Measurements from ENCODE around the gene B4GALNT1. TPM values are rescaled to one million over a fixed set of nuclear protein-coding genes. Genes with fewer than 3 reads are reported as not detected.
"Not testable (repeated sequence)": the region's sequence is repeated elsewhere in the genome, so short reads cannot be mapped to it uniquely, and the experiment has no call there.

B4GALNT1 gene
- total RNA-seq, 1 donor from 2014 or later = 0.78 TPM

- Mint-ChIP-seq H3K4me3 (no peak overlapping the region), H3K27ac (no peak overlapping the region), H3K27me3 (ENCODE audit: low read depth) (peaks cover 1% of the 10 kb centered on the region), H3K4me1 (no peaks in the 10 kb centered on the region), H3K9me3 (peaks cover 22% of the 10 kb centered on the region), H3K36me3 (no peaks in the 10 kb centered on the region)
- no peak for TF ChIP-seq CTCF (IDR thresholded peaks at IDR 0.05; ENCODE audit: unreplicated experiment)
- DNase-seq (ENCODE audit: low spot score in 2 of 2, unreplicated experiment in 2 of 2) = no peak
Observed at GRCh38 chr12:57666897-57667296, 33.9 kb upstream of the B4GALNT1 start.

- H3K27ac Mint-ChIP-seq; DNase-seq (ENCODE audit: low spot score in 2 of 2, unreplicated experiment in 2 of 2); H3K4me1 Mint-ChIP-seq; H3K4me3 Mint-ChIP-seq; H3K27me3 Mint-ChIP-seq (ENCODE audit: low read depth); H3K36me3 Mint-ChIP-seq: not testable (repeated sequence)
- H3K9me3 Mint-ChIP-seq = peaks cover 32% of the 10 kb centered on the region
Observed at GRCh38 chr12:57665066-57665820, 32.2 kb upstream of the B4GALNT1 start.

GRCh38 chr12:57661376-57661775 lies 28.4 kb upstream of the B4GALNT1 start:
- Mint-ChIP-seq H3K4me1 (no peaks in the 10 kb centered on the region), H3K36me3 (no peaks in the 10 kb centered on the region), H3K9me3 (peaks cover 35% of the 10 kb centered on the region), H3K4me3 (no peak overlapping the region), H3K27ac (no peak overlapping the region), H3K27me3 (ENCODE audit: low read depth) (peaks cover 4% of the 10 kb centered on the region)
- no peak for DNase-seq (ENCODE audit: low spot score in 2 of 2, unreplicated experiment in 2 of 2)
- no peak for TF ChIP-seq CTCF (IDR thresholded peaks at IDR 0.05; ENCODE audit: unreplicated experiment)

GRCh38 chr12:57658890-57659289 lies 25.9 kb upstream of the B4GALNT1 start:
- no peak for TF ChIP-seq CTCF (IDR thresholded peaks at IDR 0.05; ENCODE audit: unreplicated experiment)
- no peaks in the 10 kb centered on the region for H3K4me1 Mint-ChIP-seq
- no peak overlapping the region for H3K27ac Mint-ChIP-seq
- H3K36me3 Mint-ChIP-seq = no peaks in the 10 kb centered on the region
- H3K9me3 Mint-ChIP-seq = peaks cover 39% of the 10 kb centered on the region
- H3K4me3 Mint-ChIP-seq = no peak overlapping the region
- peaks cover 4% of the 10 kb centered on the region for H3K27me3 Mint-ChIP-seq (ENCODE audit: low read depth)
- DNase-seq (ENCODE audit: low spot score in 2 of 2, unreplicated experiment in 2 of 2) = no peak

GRCh38 chr12:57657744-57658143 lies 24.7 kb upstream of the B4GALNT1 start:
- H3K27me3 Mint-ChIP-seq (ENCODE audit: low read depth) = peaks cover 4% of the 10 kb centered on the region
- DNase-seq (ENCODE audit: low spot score in 2 of 2, unreplicated experiment in 2 of 2) = no peak
- no peaks in the 10 kb centered on the region for H3K4me1 Mint-ChIP-seq
- H3K4me3 Mint-ChIP-seq = no peak overlapping the region
- H3K36me3 Mint-ChIP-seq = no peaks in the 10 kb centered on the region
- H3K27ac Mint-ChIP-seq = no peak overlapping the region
- H3K9me3 Mint-ChIP-seq = peaks cover 32% of the 10 kb centered on the region
- no peak for TF ChIP-seq CTCF (IDR thresholded peaks at IDR 0.05; ENCODE audit: unreplicated experiment)

GRCh38 chr12:57656408-57656807 lies 23.4 kb upstream of the B4GALNT1 start:
- H3K27me3 Mint-ChIP-seq (ENCODE audit: low read depth); H3K4me3 Mint-ChIP-seq; H3K36me3 Mint-ChIP-seq; H3K27ac Mint-ChIP-seq; H3K4me1 Mint-ChIP-seq; DNase-seq (ENCODE audit: low spot score in 2 of 2, unreplicated experiment in 2 of 2): not testable (repeated sequence)
- peaks cover 28% of the 10 kb centered on the region for H3K9me3 Mint-ChIP-seq

All from mesothelial cell of epicardium (in vitro differentiated cells).